ENCODE measurements around the gene LRRC7.

- TF ChIP-seq CTCF (conservative IDR thresholded peaks at IDR 0.05; ENCODE audit: low read length) (no peak), EZH2phosphoT487 (IDR thresholded peaks at IDR 0.05; ENCODE audit: borderline replicate concordance) (no peak)
These were observed 80.8 kb downstream of the LRRC7 start for GRCh38 chr1:69648486-69648885.
